Sigmoid colon (tissue), 4 donors: ENCODE measurements around the gene MYL7.

Experiments used
- EP300 ChIP-seq, 4 donors: sonication (generic); formaldehyde crosslinking; IDR thresholded peaks; one replicate each; pipeline ENCODE4 v1.6.1; 2017; ENCODE audit warnings: antibody characterized with exemption in 4 of 4
- POLR2A ChIP-seq, 2 donors: fragments of 450-650 bp; IDR thresholded peaks; one replicate each; pipeline ENCODE4 v1.6.1; 2016; ENCODE audit warnings: antibody characterized with exemption in 2 of 2, mild to moderate bottlenecking in 2 of 2, moderate library complexity in 2 of 2

DNA sequence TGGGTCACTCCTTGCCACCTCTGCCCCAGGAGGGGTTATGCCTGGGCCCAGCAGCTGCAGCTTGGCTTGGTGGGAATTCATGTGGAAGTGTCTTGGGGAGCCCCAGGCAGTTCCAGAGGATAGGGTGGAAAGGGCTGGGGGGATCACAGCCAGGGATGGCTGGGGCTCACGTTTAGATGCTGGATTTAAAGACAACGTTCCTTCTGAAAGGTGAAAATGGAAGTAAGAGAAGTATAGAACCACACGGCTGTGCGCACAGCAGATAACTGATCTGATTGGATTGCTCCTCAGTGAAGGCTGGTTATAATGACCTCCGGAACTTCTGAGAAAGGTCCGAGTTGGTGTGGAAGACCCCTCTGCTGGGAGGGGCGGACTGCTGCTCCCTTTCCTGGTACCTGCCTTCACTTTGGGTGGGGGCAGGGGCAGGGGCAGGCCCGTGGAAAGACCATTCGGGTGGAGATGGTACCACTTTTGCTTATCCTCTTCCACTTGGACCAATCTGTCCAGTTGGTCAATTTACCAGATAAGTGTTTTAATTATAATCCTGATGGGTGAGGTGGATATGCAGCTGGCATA, 7.9 kb upstream of the MYL7 start:
- TF ChIP-seq POLR2A (IDR thresholded peaks at IDR 0.05) (no peak), EP300 (IDR thresholded peaks at IDR 0.05) (no peak)
